NT2/D1 (cell line): Measurements from ENCODE around the gene COL4A3.

Experiments used
- DNase-seq: peaks from one replicate; pipeline ENCODE4 v3.0.0-alpha.2; 2011; ENCODE audit warnings: low read depth, low spot score
- H3K27me3 ChIP-seq: 2 replicates; pipeline ENCODE4 v1.6.0; 2011; ENCODE audit warnings: mild to moderate bottlenecking; ENCODE audit not compliant: insufficient read length, insufficient read depth
- H3K36me3 ChIP-seq: 2 replicates; pipeline ENCODE4 v1.6.1; 2011; ENCODE audit warnings: mild to moderate bottlenecking, low read length, mixed read lengths; ENCODE audit not compliant: insufficient read depth, insufficient read length
- H3K4me1 ChIP-seq: 2 replicates; pipeline ENCODE4 v1.5.1; 2011; ENCODE audit not compliant: insufficient read depth, insufficient read length
- H3K4me3 ChIP-seq: 2 replicates; pipeline ENCODE4 v1.5.1; 2011; ENCODE audit warnings: low read depth; ENCODE audit not compliant: insufficient read length
- H3K9ac ChIP-seq: 2 replicates; pipeline ENCODE4 v1.6.0; 2011; ENCODE audit warnings: low read depth; ENCODE audit not compliant: insufficient read length
- H3K9me3 ChIP-seq: 2 replicates; pipeline ENCODE4 v1.5.1; 2011; ENCODE audit warnings: mild to moderate bottlenecking, low read length; ENCODE audit not compliant: insufficient read depth
- SUZ12 ChIP-seq: IDR thresholded peaks from 2 replicates; pipeline ENCODE4 v1.6.1; 2011; ENCODE audit not compliant: insufficient read length, insufficient read depth; ENCODE audit errors: extremely low read depth
- YY1 ChIP-seq: IDR thresholded peaks from 2 replicates; pipeline ENCODE4 v1.6.1; 2011; ENCODE audit not compliant: insufficient read length, insufficient read depth
- ZNF274 ChIP-seq: IDR thresholded peaks from 2 replicates; pipeline ENCODE4 v1.6.1; 2011; ENCODE audit warnings: mild to moderate bottlenecking, low read depth, low read length

The COL4A3 gene

DNA sequence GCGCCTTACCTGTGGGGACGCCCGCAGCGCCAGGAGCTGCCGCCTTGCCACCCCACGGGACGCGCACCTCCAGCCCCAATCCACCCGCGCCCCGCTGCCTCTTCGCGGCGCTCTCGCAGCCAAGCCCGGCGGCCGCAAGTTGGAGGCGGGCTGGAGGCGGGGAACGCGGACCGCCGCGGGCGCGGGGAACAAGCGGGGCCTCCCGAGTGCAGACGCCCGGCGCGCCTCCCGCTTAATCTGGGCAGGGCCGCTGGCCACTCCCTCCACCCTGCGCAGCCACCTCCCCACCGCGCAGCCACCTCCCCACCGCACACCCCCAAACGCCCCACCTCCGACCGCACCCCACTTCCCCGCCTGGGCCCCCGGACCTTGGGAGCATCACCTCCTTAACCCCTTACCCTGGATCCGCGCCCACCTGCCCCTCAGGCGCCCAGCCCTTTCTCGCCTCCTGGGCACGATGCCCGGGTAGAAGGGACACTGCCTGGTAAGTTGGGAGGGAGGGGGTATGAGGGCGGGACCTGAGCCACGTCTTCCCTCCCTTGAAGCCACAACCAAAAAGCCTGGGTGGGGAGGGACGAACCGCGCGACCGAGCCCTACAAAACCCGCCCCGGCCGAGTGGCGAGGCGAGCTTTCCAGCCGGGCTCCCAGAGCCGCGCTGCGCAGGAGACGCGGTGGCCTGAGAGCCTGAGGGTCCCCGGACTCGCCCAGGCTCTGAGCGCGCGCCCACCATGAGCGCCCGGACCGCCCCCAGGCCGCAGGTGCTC lies at the start of gene COL4A3, which contains the start of gene COL4A4:
COL4A3 (plus strand) TSS at position 627 of the 765 bp plus-strand sequence; CDS start at position 730, 103 bp downstream.
COL4A4 (minus strand) TSS at position 208 of the 765 bp plus-strand sequence. CDS start 16,722 bp downstream, outside the sequence.
- Histone ChIP-seq H3K27me3 (peaks cover 84% of the 10 kb centered on the region), H3K36me3 (no peaks in the 10 kb centered on the region), H3K9me3 (no peaks in the 10 kb centered on the region), H3K4me3 (peak within 1 kb of the TSS; percentile 63), H3K9ac (peak within 1 kb of the TSS; percentile 68), H3K4me1 (peaks cover 4% of the 10 kb centered on the region)
- no peak for DNase-seq
- no peak for TF ChIP-seq ZNF274
- TF ChIP-seq YY1: no peak
- no peak for TF ChIP-seq SUZ12

DNA sequence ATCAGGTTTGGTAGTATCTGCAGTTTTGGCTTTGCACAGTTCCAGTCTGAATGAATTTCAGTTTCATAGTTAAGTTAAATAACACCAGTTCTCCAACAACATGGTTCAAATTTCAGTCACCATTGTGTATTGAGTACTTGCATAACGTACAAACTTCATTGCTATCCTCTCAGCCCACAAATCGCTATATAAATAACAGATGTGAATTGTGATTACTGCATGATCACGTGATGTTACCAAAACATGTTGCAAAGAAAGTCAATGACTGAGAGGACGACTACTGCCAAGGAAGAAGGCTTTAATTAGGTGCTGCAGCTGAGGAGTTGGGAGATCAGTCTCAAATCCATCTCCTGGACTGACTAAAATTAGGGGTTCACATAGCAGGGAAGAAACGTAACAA lies 48.7 kb upstream of the COL4A3 start:
- Histone ChIP-seq H3K36me3 (no peaks in the 10 kb centered on the region), H3K27me3 (no peaks in the 10 kb centered on the region), H3K4me3 (no peak overlapping the region), H3K9ac (no peak overlapping the region), H3K4me1 (no peaks in the 10 kb centered on the region), H3K9me3 (no peaks in the 10 kb centered on the region)
- DNase-seq: no peak
- TF ChIP-seq ZNF274 (no peak), YY1 (no peak), SUZ12 (no peak)

DNA sequence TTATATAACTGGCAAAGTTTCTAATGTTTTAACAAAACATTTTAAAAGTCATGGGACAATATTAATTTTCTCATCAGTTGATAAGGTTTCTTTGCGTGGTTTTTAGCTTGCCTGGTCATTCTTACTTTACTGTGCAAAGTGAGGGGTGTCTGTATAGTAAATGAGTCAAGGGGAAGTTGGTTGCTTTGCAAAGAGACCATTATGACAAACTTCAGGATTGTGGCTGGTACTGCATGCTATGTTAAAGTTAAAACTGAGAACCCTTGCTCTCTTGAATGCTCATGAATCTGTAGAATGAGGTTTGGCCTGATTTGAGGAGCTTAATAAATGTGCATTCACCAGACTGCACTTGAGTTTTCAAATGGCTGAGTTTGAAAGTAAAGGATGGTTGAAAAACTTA lies 47.4 kb upstream of the COL4A3 start:
- Histone ChIP-seq H3K9ac (no peak overlapping the region), H3K4me1 (no peaks in the 10 kb centered on the region), H3K36me3 (no peaks in the 10 kb centered on the region), H3K27me3 (no peaks in the 10 kb centered on the region), H3K9me3 (no peaks in the 10 kb centered on the region), H3K4me3 (no peak overlapping the region)
- no peak for TF ChIP-seq ZNF274
- TF ChIP-seq SUZ12: no peak
- TF ChIP-seq YY1: no peak
- no peak for DNase-seq

DNA sequence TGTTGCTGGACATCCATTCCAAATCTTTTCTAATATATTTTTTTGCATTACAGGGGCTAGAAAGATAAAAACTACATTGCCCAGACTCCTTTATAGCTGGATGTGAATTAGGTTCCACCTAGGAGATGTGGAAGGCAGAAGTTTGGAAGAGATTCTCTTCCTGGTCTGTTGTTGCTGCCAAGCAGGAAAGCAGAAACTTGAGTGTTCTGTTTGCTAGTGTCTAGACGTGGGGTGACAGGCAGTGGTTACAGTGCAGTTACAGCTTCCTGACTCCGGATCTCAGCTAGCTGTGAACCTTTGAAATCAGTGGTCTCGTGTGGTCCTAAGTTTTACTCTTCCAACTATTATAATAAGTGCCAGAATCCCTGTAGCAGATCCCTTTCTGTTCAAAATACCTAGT lies 46.6 kb upstream of the COL4A3 start:
- no peak for DNase-seq
- H3K4me1 ChIP-seq: no peaks in the 10 kb centered on the region
- no peak overlapping the region for H3K4me3 ChIP-seq
- H3K27me3 ChIP-seq: no peaks in the 10 kb centered on the region
- no peaks in the 10 kb centered on the region for H3K9me3 ChIP-seq
- no peak for TF ChIP-seq YY1
- TF ChIP-seq SUZ12: no peak
- no peak for TF ChIP-seq ZNF274
- H3K9ac ChIP-seq: no peak overlapping the region
- H3K36me3 ChIP-seq: no peaks in the 10 kb centered on the region

DNA sequence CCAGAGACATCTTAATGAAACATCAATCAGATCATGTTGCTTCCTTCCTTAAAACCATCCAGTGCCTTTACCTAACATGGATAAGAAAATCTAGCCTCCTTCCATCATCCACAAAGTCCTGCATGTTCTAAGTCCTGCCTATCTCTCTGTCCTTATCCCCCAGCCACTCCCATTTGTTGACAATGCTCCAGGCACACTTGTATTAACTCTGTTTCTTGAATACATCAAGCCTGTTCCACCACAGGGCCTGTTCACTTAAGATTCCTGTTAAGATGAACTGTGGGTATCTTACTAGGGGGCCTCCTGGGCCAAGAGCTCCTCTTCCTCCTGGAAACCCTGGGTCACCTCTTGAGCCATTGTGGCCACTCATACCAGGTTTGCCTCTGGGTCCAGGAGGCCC lies 46.1 kb upstream of the COL4A3 start:
- TF ChIP-seq YY1 (no peak), SUZ12 (no peak), ZNF274 (no peak)
- Histone ChIP-seq H3K27me3 (no peaks in the 10 kb centered on the region), H3K4me1 (no peaks in the 10 kb centered on the region), H3K9me3 (no peaks in the 10 kb centered on the region), H3K36me3 (no peaks in the 10 kb centered on the region), H3K4me3 (no peak overlapping the region), H3K9ac (no peak overlapping the region)
- no peak for DNase-seq

DNA sequence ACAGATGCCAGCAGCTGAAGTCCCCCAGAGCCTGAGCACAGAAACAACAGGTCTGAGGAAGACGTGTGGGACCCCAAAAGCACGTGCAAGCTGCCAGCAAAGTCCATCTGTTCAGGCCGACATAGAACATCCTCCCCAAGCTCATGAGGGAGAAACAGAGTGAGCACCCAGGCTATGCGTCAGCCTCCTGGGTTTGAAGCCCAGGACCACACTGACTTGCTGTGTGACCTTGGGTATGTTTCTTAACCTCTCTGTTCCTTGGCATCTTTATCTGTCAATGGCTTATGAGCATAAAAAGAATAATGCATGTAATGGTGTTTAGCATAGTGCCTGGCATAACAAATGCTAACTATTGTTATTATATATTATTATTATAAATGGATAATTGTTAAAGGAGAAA lies 40.7 kb upstream of the COL4A3 start:
- H3K27me3 ChIP-seq: no peaks in the 10 kb centered on the region
- no peaks in the 10 kb centered on the region for H3K36me3 ChIP-seq
- H3K9me3 ChIP-seq: no peaks in the 10 kb centered on the region
- DNase-seq: no peak
- H3K4me3 ChIP-seq: no peak overlapping the region
- H3K4me1 ChIP-seq: no peaks in the 10 kb centered on the region
- no peak for TF ChIP-seq ZNF274
- no peak for TF ChIP-seq YY1
- no peak for TF ChIP-seq SUZ12
- no peak overlapping the region for H3K9ac ChIP-seq

DNA sequence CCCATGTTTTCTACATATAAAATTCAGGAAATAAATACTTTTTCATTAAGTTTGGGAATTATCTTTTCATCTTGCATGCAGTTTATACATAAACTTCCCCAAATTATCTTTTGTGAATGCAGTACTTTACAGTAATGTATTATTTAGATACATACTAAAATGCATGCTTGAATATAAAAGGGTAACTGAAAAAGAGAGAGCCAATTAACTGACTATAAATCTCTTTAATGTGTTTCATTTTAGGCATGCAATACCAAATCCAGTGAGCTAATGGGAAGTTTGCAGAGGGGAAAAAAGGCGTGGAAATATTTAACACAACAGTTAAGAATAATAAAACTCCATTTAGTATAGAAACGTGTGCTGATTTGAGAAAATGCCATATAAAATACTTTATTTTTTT lies 39.6 kb upstream of the COL4A3 start:
- Histone ChIP-seq H3K4me3 (no peak overlapping the region), H3K4me1 (no peaks in the 10 kb centered on the region), H3K27me3 (no peaks in the 10 kb centered on the region), H3K9me3 (no peaks in the 10 kb centered on the region), H3K36me3 (no peaks in the 10 kb centered on the region), H3K9ac (no peak overlapping the region)
- no peak for TF ChIP-seq ZNF274
- no peak for TF ChIP-seq YY1
- TF ChIP-seq SUZ12: no peak
- DNase-seq: no peak
